Hepatocyte (in vitro differentiated cells): Measurements from ENCODE around the gene PRMT6. TPM values are rescaled to one million over a fixed set of nuclear protein-coding genes. Genes with fewer than 3 reads are reported as not detected.
"Not testable (repeated sequence)": the region's sequence is repeated elsewhere in the genome, so short reads cannot be mapped to it uniquely, and the experiment has no call there.

Experiments used
- DNase-seq: peaks from one replicate; pipeline ENCODE4 v3.0.0-alpha.2; 2016; ENCODE audit warnings: low spot score
- H2AFZ ChIP-seq: fragments of 200-600 bp; sonication (generic); 2 replicates; pipeline ENCODE4 v1.6.0; 2016; ENCODE audit warnings: antibody characterized with exemption, mild to moderate bottlenecking
- H3K27ac ChIP-seq: fragments of 200-600 bp; sonication (generic); 2 replicates; pipeline ENCODE4 v1.5.1; 2016; ENCODE audit warnings: mild to moderate bottlenecking
- H3K27me3 ChIP-seq: fragments of 200-600 bp; sonication (generic); 2 replicates; pipeline ENCODE4 v1.6.1; 2016
- H3K36me3 ChIP-seq: fragments of 200-600 bp; sonication (generic); replicated peaks from 2 replicates; pipeline ENCODE4 v1.5.1; 2016; ENCODE audit warnings: low read depth; ENCODE audit not compliant: insufficient read depth
- H3K4me1 ChIP-seq: fragments of 200-600 bp; sonication (generic); 2 replicates; pipeline ENCODE4 v1.5.1; 2016; ENCODE audit warnings: mild to moderate bottlenecking, moderate library complexity; ENCODE audit not compliant: insufficient read depth
- H3K4me2 ChIP-seq: fragments of 200-600 bp; sonication (generic); 2 replicates; pipeline ENCODE4 v1.6.0; 2016
- H3K4me3 ChIP-seq: fragments of 200-600 bp; sonication (generic); 2 replicates; pipeline ENCODE4 v1.5.1; 2016; ENCODE audit warnings: mild to moderate bottlenecking
- H3K79me2 ChIP-seq: fragments of 200-600 bp; sonication (generic); 2 replicates; pipeline ENCODE4 v1.6.0; 2017; ENCODE audit warnings: mild to moderate bottlenecking
- H3K9me2 ChIP-seq: fragments of 200-600 bp; sonication (generic); replicated peaks from 2 replicates; pipeline ENCODE4 v1.6.0; 2017; ENCODE audit warnings: mild to moderate bottlenecking; ENCODE audit not compliant: insufficient read depth
- H3K9me3 ChIP-seq: fragments of 200-600 bp; sonication (generic); 2 replicates; pipeline ENCODE4 v1.5.1; 2016; ENCODE audit warnings: low read depth, mild to moderate bottlenecking
- H4K20me1 ChIP-seq: fragments of 200-600 bp; sonication (generic); 2 replicates; pipeline ENCODE4 v1.6.0; 2016; ENCODE audit warnings: mild to moderate bottlenecking; ENCODE audit not compliant: insufficient read depth, poor library complexity, severe bottlenecking
- CTCF ChIP-seq: fragments of 200-600 bp; sonication (generic); IDR thresholded peaks from 2 replicates; pipeline ENCODE4 v1.5.1; 2016; ENCODE audit warnings: antibody characterized with exemption, mild to moderate bottlenecking; ENCODE audit not compliant: poor library complexity
- EZH2 ChIP-seq: fragments of 200-600 bp; sonication (generic); IDR thresholded peaks from 2 replicates; pipeline ENCODE4 v1.6.1; 2016; ENCODE audit warnings: antibody characterized with exemption, mild to moderate bottlenecking, borderline replicate concordance
- EZH2phosphoT487 ChIP-seq: fragments of 200-600 bp; sonication (generic); IDR thresholded peaks from one replicate; pipeline ENCODE4 v1.6.1; 2018; ENCODE audit warnings: antibody characterized with exemption, mild to moderate bottlenecking, low read depth, moderate library complexity; ENCODE audit not compliant: unreplicated experiment, severe bottlenecking
- WGBS: methylation state at CpG from one replicate; pipeline ENCODE4 v1.1.6; 2016; ENCODE audit warnings: low lambda C conversion rate; ENCODE audit errors: missing lambda C conversion rate; 5-methylcytosine and 5-hydroxymethylcytosine counted together
- polyA plus RNA-seq: library from polyadenylated mRNA; unstranded; fragments of >200 nt; fragmentation: Nextera tagmentation; extraction: Ambion mirVana; gene quantifications from 2 replicates; pipeline ENCODE4 v1.2.1, GENCODE V29; 2016
- total RNA-seq: library from RNA; depleted of rRNA; stranded (reverse); fragments of >200 nt; gene quantifications from 2 replicates; pipeline ENCODE4 v1.2.3, GENCODE V29; 2014

Gene PRMT6
- total and polyA plus RNA-seq, 2 experiments from 2014 or later, result 21.1 to 21.7 TPM

- H3K27ac ChIP-seq, result no peak overlapping the region
- H3K9me2 ChIP-seq, result no peaks in the 10 kb centered on the region
- no peaks in the 10 kb centered on the region for H3K79me2 ChIP-seq
- no peak overlapping the region for H3K4me2 ChIP-seq
- H4K20me1 ChIP-seq, result no peaks in the 10 kb centered on the region
- no peak overlapping the region for H3K4me3 ChIP-seq
- WGBS, result 82% methylated on average over 1 of the region's 1 CpG
- TF ChIP-seq CTCF (no peak), EZH2phosphoT487 (no peak), EZH2 (no peak)
- no peak for DNase-seq
- H2AFZ ChIP-seq, result no peak overlapping the region
- H3K9me3 ChIP-seq, result no peaks in the 10 kb centered on the region
- no peaks in the 10 kb centered on the region for H3K4me1 ChIP-seq
- no peaks in the 10 kb centered on the region for H3K27me3 ChIP-seq
- H3K36me3 ChIP-seq, result no peaks in the 10 kb centered on the region
Measured at GRCh38 chr1:107091418-107091817, 34.9 kb downstream of the PRMT6 start.

DNA sequence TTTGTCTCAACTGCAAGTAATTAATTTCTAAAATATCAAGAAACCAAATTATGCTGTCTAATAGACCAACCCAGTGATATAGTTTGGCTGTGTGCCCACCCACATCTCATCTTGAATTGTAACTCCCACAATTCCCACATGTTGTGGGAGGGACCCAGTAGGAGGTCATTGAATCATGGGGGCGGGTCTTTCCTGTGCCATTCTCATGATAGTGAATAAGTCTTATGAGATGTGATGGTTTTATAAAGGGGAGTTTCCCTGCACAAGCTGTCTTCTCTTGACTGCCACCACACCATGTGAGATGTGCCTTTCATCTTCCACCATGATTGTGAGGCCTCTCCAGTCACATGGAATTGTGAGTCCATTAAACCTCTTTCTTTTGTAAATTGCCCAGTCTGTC lies 36.9 kb downstream of the PRMT6 start:
- DNase-seq, H3K4me2 ChIP-seq, H3K27me3 ChIP-seq, H3K4me1 ChIP-seq, H3K27ac ChIP-seq, H3K36me3 ChIP-seq, H3K79me2 ChIP-seq, H3K9me2 ChIP-seq, H2AFZ ChIP-seq, H3K9me3 ChIP-seq, H3K4me3 ChIP-seq, H4K20me1 ChIP-seq: not testable (repeated sequence)
- WGBS, result 92% methylated on average over 1 of the region's 1 CpG

DNA sequence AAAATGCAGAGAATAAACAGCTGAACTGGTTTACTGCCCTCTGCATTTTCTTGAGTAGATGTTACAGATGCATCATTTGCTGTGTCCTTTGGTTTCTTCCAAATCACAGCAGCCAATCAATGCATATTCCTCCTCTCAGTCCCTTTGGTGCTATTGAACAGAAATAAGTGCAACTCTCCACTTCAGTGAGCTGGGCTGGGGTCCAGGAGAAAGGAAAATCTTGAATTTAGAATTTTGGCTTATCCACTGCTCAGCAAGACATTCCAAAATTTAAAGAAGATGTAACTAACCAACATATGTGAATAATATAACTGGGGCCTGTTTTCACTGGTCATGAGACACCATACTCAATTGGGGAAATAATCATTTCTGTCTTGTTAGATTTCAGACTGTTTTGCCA lies 39.2 kb downstream of the PRMT6 start:
- no peak overlapping the region for H3K4me2 ChIP-seq
- no peaks in the 10 kb centered on the region for H3K9me2 ChIP-seq
- no peaks in the 10 kb centered on the region for H3K36me3 ChIP-seq
- no peak overlapping the region for H3K4me3 ChIP-seq
- H3K27me3 ChIP-seq, result no peaks in the 10 kb centered on the region
- DNase-seq, result no peak
- H2AFZ ChIP-seq, result no peak overlapping the region
- H3K27ac ChIP-seq, result no peak overlapping the region
- H3K79me2 ChIP-seq, result no peaks in the 10 kb centered on the region
- H4K20me1 ChIP-seq, result no peaks in the 10 kb centered on the region
- TF ChIP-seq EZH2, result no peak
- TF ChIP-seq EZH2phosphoT487, result no peak
- no peak for TF ChIP-seq CTCF
- no peaks in the 10 kb centered on the region for H3K9me3 ChIP-seq
- H3K4me1 ChIP-seq, result no peaks in the 10 kb centered on the region

DNA sequence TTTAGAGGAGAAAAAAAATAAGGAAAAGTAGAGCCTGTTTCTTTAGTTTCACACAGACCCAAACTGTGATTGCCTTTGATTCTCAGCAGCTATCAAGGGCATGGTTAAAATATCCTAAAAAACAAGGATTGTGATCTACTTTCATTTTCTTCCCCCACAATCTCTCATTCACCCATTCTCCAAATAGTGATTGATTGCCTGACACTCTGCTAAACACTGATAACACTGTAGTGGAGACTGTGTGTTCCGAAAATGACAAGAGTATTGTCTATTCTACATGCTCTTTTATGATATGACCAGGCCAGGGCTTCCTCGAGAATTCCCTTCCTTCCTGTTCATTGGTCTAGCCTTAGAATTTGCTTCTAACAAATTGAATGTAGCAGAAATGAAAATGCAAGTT lies 40.2 kb downstream of the PRMT6 start:
- no peak for DNase-seq
- 62% methylated on average over 2 of the region's 2 CpGs for whole genome bisulfite sequencing
- Histone ChIP-seq H3K36me3 (no peaks in the 10 kb centered on the region), H3K9me2 (no peaks in the 10 kb centered on the region), H3K4me1 (no peaks in the 10 kb centered on the region), H3K4me3 (no peak overlapping the region), H2AFZ (no peak overlapping the region), H3K9me3 (no peaks in the 10 kb centered on the region), H3K79me2 (no peaks in the 10 kb centered on the region), H4K20me1 (no peaks in the 10 kb centered on the region), H3K27ac (no peak overlapping the region), H3K4me2 (no peak overlapping the region), H3K27me3 (no peaks in the 10 kb centered on the region)
- TF ChIP-seq CTCF (no peak), EZH2phosphoT487 (no peak), EZH2 (no peak)
